GM19397 (cell line): ENCODE results near the gene CD48.
A peak's percentile ranks its signal among the peaks of the same experiment; 100 is the strongest.
"Not testable (repeated sequence)": the region's sequence is repeated elsewhere in the genome, so short reads cannot be mapped to it uniquely, and the experiment has no call there.

Experiments used
- ATAC-seq: cut with Tn5 transposase; IDR thresholded peaks from one replicate; pipeline ENCODE4 v1.9.1; 2021; ENCODE audit warnings: mild to moderate bottlenecking, moderate library complexity; ENCODE audit not compliant: unreplicated experiment

The CD48 gene

DNA sequence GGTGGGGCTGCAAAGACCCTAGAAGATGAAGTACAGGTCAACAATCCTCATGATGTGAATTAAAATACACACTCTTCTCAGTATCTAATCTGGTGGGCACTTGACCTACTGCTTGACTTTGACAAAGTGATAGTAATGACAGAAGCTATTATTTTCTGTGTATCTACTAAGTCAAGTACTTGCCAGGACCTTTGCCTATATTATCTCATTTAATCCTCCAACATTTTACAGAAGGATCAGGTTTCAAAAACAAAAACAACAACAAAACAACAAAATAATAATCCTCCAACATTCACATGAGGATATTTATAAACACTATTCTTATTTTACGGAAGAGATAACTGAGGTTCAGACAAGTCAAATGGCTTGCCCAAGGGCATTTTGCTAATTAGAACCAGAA is 4.4 kb upstream of the CD48 start:
- no peak for ATAC-seq

DNA sequence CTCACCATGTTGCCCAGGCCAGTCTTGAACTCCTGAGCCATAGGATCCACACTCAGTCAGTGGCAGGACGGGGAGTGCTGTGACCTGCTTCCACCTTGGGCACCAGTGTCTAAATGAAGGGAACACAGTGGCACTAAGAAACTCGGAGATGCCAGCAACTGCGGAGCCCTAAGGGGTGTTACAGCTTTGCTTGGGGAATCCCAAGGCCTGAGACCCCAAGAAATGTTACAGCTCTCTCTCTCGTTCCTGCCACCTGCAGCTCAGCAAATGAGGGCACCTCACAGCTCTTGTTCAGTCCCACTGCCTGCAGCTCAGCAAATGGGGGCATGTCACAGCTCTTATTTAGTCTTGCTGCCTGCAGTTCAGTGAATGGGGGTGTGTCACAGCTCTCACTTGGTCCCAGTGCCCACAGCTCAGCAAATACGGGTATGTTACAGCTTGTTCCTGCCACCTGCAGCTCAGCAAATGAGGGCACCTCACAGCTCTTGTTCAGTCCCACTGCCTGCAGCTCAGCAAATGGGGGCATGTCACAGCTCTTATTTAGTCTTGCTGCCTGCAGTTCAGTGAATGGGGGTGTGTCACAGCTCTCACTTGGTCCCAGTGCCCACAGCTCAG is 2.5 kb upstream of the CD48 start:
- ATAC-seq, result not testable (repeated sequence)

DNA sequence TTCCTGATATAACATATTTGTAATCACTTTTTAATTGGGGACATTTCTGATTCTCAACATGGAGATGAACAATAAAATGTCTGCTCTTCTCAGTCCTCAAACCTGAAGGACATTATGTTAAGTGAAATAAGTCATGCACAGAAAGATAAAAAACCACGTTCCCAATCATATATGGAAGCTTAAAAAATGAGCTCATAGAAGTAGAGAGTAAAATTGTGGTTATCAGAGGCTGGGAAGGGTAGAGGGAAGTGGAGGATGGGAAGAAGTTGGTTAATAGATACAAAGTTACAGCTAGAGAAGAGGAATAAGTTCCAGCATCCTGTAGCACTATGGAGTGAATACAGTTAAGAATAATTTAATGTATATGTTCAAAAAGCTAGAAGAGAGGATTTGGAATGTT is 1.5 kb upstream of the CD48 start:
- no peak for ATAC-seq

DNA sequence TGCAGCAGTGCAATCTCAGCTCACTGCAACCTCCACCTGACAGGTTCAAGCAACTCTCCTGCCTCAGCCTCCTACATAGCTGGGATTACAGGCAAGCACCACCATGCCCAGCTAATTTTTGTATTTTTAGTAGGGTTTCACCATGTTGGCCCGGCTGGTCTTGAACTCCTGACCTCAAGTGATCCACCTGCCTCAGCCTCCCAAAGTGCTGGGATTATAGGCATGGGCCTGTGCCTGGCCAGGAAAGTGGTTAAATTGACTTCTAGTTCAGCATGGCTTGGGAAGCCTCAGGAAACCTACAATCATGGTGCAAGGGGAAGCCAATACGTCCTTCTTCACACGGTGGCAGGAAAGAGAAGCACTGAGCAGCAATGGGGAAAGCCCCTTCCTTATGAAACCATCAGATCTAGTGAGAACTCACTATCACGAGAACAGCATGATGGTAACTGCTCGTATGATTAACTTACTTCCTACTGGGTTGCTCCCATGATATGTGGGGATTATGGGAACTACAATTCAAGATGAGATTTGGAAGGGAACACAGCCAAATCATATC is 981 bp upstream of the CD48 start:
- ATAC-seq, result peak; percentile 33

DNA sequence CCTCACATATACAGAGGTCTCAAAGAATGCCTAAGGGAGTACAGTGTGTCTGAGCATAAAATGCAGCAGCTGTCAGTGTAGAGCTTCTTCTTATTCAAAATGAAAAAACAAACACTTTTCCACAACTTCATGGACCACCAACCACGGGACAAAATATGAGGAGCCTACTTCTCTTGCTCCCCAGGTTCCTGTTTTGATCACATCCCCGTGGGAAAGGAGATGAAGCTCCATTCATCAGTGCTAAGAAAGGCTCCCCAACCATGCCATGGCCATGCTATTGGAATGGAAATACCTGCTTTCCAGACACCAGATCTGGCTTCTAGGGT is 383 bp downstream of the CD48 start:
- no peak for ATAC-seq

DNA sequence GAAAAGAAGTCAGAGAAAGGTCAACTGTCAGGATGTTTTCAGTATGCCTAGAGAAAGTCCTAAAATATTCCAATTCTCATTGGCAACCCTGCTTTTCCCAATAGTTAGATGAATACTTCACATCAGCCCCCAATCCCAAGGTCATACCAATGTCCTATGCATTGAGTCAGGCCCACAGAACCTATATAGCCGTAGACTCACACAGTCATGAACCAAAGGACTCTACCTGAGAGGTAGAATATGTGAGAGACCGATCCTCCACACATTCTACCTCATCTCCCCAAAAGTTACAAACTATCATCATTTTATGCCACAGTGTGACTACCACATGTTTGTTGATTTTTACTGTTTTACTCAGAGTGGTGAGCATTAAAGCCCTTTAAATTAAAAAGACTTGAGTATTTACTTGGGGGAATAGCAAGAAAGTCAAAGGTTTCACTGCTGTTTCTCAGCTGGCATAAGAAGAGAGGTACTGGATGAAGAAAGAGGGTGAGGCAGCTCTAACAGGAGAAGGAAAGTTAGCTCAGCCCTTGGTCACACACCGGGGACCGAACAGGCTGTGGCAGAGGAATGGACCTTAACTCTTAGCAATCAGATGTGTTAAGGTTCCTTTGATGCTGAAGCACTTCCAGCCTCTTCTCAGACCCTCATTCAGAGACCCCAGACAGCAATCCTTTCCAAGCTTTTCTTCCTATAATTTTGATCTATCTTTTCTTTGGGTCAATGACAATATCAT is 937 bp downstream of the CD48 start:
- ATAC-seq, result no peak

DNA sequence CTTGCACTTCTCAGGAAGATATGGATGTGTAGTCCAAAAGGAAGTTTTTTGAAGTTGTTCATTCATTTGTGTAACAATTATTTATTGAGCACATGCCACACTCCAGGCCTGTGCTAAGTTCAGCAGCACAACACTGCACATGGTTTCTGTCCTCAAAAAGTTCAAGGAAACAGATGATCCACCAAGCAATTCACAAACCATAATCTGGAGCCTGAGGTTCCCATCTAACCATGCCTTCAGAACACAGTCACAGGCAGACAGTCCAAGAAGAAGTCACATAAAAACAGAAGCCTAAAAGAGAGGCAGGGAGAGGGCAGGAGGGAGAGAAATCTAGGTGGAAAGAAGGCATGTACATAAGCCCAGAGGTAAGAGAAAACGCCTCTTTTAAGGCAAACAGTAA is 1.9 kb downstream of the CD48 start:
- no peak for ATAC-seq

DNA sequence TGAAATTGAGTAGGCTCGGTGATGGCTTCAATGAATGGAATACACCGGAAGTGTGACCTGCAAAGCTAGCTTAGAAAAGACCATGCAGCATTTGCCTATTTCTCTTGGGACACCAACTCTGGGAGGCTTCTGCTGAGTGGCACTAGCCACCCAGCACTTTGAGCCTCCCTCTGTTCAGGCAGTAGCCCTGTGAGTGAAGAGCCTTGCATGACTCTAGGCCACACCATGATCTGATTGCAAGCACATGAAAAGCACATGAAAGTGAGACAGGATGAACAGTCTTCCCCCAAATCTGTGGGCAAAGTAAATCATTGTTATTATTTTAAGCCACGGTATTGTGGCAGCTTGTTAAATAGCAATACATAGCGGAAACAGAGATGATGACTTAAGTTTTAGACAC is 2.8 kb downstream of the CD48 start:
- ATAC-seq, result peak; percentile 33

DNA sequence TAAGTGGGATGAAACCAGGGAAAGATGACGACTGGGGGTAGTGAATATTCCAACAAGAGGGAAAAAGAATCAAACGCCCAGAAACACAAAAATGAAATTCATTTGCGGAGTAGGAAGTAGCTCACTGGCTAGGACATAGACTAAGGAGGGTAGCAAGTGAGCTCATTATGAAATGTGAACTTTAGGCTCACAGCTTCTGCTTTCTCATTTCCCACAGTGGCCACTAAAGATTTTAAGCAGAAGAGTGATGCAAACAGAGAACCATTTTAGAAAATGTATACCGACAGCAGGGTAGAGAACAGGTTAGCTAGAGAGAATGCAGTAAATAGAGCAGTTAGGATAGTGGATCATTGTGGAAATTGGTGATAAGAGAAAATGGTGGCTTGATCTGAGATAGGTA is 3.5 kb downstream of the CD48 start:
- no peak for ATAC-seq

DNA sequence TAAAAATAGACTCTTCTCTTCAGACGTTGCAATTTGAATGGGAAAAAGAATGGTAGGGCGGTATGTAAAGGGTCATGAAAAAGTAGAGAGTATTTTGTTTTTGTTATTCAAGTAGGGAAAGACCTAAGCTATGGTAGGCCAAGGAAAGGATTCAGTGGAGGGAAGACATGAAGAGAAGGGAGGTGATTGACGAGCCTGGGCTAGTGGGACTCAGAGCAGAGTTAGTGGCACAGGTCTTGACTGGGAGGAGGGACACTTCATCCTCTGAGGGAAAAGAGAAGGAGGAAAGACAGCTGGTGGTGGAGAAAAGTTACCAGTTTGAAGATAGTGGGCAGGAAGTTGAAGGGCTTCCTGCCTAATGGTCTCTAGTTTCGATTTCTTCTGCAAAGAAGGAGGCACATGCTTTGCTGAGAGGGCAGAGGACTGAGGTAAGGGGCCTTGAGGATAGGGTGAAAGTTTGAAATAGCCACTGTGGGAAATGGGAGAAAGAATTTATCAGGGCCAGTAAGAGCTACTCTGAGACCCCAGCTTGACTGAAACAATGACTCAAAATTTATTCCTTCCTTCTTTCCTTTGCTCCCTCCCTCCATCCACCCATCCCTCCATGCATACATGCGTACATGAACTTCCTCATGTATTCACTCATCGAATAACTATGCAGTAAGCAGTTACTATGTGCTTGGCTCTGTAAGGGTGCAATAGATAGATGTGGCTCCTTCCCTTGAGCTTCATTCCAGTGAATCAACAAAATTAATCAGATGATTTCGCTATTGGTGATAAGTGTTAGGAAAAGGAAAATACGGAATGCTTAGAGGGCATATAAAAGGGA is 4.2 kb downstream of the CD48 start:
- ATAC-seq, result no peak

DNA sequence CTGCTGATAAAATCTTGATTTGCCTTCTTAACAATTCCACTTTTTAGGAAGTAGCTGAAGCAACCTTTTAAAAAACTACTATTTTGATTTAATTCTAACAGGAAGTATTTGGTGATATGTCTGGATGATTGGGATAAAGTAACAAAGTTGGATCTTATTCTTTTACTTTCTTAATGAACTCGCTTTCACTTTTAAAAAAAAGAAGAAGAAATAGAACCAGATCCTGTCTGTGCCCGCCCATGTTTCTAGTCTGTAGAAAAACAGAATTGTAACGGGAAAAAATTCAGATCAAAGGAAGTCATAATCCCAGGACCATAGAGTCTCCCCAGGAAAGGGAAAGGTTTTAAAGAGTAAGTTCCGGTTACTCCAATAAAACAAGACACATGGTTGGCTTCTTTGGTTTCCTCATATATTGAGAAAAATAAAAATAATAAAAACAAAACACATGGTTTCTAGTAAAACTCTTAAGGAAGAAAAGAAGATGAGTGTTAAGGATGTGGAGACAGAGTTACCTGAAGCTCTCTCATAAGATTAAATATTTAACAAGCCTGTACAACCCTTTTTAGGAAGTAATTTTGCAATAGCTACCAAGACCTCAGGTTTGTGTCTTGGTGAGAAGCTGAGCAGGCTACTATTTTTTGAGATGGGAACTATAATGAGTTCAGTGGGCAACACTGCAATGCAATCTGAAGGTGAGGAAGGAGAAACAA is 4.9 kb downstream of the CD48 start:
- ATAC-seq, result no peak

DNA sequence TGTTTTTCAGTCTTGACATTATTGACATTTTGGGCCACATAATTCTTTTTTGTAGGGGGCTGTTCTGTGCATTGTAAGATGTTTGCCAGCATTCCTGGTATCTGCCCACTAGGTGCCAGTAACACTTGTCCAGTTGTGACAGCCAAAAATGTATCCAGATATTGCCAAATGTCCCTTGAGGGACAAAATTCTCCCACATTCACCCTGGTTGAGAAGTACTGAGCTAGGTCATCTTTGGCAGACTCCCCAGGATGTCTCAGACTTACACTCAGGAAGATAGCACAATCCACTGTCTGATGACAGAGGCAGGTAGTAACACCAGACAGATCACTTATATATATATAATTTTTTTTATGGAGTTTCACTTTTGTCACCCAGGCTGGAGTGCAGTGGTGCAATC is 5.9 kb downstream of the CD48 start:
- no peak for ATAC-seq

DNA sequence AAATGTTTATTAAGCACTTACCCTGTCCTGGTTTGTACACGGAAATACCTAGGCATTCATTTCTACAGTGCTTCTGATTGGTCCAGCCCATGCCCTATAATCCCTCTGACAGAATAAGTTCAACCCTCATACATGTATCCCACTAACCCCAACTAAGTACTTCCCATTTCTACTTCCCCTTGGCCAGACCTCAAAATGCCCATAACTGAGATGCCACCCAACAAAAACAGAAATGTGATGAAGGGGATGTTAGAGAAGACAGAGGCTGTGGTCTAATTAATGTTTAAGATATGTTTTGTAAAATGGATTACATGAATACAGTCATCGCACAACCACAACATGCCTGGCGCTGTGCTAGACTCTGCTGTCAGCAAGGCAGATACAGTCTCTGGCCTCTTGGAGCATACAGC is 6.4 kb downstream of the CD48 start:
- ATAC-seq, result not testable (repeated sequence)

DNA sequence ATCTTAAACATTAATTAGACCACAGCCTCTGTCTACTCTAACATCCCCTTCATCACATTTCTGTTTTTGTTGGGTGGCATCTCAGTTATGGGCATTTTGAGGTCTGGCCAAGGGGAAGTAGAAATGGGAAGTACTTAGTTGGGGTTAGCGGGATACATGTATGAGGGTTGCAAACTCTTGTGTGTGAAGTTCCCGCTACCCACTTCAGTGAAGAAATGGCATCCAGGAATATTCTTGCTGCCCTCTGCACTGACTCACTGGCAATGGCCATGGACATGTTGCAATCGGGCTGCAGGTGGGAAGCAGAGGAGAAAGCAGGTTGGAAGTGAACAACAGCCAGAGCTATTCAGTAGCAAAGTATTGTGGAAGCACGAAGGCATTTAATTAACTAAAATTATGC is 7.4 kb downstream of the CD48 start:
- ATAC-seq, result no peak

DNA sequence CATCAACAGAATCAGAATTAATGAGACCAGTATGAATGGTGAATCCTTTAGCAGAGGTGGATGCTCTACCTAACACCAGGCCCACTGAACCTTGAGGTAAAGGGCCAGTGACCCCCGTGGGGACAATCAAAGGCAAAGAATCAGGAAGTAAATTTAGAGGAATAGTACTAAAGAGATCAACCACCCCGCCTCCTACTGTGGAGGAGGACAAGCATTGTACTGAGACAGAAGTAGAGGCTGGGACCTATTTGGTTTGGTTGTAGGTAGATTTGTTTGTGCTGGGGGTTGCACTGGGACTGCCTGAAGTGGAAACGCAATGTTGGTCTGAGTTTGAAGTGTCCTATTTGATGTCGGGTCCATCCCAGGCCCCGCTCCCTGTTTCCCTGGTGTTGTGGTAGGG is 9.5 kb downstream of the CD48 start:
- no peak for ATAC-seq

DNA sequence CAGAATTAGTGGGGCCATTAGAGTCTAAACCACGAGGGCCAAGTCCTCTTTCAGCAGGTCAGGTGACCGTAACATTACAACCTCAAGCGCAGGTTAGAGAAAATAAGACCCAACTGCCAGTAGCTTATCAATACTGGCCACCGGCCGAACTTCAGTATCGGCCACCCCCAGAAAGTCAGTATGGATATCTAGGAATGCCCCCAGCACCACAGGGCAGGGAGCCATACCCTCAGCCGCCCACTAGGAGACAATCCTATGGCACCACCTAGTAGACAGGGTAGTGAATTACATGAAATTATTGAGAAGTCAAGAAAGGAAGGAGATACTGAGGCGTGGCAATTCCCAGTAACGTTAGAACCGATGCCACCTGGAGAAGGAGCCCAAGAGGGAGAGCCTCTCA is 19.2 kb downstream of the CD48 start:
- ATAC-seq, result not testable (repeated sequence)

DNA sequence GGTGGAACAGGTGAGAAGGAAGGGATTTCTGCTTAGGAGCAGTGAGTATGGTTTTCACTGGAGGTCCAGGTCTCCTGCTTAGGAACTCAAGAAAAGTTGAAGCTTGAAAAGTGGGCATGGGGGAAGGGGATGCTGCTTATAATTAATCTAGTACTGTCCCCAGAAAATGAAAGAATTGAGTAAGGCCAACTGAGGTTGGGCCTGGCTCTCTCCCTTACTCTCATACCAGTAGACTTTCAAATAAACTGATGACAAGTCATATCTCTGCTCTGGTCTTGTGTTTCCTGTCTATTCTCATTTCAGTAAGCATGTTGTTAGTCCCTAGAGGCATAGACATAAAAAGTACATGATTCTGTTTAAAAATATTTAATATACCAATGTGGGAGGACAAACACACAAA is 26.4 kb downstream of the CD48 start:
- no peak for ATAC-seq

DNA sequence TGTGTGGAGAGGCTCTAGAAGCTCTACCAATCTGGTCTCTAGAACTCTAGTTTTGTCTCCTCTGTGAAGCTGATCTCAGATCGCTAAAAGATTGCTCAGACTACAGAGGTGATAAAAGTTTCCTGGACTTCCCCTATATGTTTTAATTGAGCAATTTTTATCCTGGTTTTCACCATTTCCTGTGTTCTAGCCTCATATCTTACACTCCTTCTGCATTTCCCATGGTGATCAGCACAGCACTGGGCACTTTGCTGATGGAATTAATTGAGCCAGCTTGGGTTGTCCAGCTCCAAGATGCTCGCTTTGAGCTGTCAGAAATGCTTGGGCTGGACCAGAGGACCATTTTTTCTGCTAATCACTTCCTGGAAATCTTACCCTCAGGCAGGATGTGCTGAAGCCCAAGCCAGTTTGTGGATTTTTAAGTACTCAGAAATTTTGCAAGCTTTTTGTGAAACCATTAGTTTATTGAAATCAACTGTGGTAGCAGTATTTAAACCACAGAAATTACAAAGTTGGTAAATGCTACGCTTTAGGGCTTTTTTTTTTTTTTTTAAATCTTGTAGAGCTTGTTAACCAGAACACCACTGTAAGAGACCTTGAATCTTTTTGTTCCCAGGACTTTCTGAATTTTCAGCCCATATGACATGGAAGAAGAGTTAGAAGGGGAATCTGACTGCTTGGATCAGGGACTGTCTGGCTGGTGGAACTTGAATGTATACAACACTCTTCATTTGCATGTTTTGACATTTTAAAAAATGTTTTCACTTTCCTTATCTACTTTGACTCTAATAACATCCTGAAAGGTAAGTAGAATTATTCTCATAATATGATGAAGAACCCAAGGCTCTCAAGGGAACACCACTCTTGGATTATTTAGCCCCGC is 28.4 kb downstream of the CD48 start:
- ATAC-seq, result no peak

DNA sequence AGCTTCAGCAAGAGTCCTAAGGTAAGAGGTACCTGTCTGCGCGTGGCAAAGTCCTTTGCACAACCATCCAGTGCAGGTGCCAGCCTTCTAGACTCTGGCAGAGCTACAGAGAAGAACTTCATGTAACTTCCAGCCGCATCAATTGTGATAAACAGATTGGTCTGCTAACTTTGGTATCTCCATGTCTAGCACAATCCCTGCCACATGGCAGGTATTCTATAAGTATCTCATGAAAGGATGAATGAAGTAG is 29.8 kb downstream of the CD48 start:
- ATAC-seq, result no peak

DNA sequence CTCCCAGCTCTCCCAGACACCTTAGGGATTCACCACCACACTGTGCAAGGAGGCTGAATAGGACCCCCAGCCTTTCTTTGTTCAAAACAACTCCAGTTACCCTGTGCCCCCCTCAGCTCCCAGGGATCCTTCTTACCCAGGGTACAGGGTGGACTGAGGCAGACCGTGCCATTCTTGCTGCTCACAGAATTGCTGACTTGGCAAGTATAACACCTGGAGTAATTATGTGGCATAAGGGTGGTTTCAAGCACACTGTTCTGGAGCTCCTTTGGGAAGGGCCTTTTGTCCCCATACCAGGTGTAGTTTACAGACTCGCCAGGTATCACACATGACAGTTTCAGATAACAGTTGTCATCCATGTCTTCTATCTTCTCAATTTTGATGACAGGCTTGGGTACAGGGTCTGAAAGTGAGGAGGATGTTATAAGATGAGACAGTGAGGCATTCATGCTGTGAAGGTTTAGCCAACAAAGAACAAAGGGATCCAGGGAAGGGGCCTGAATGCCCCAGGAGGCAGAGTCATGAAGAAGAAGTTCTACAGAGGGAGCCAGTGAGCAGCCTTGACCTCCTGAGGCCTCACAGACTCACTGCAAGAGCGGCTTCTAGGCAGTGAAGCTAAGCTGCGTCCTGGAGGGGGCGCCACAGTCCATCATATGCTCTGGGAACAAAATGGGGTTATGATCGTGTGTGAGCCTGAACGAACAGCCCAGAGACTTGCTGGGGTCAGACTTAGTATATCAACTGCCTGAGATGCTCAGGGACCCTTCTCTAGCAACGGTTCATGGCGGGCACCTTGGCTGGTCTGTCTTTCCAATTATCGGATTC is 30.3 kb downstream of the CD48 start:
- peak; percentile 62 for ATAC-seq
